ENCODE results near the gene SMC4.
"Not testable (repeated sequence)": the region's sequence is repeated elsewhere in the genome, so short reads cannot be mapped to it uniquely, and the experiment has no call there.

The SMC4 gene

GRCh38 chr3:160445854-160446253, 46.4 kb downstream of the SMC4 start:
- DNase-seq (ENCODE audit: low read depth in 3 of 3), result no peak

GRCh38 chr3:160446522-160447056, 47.1 kb downstream of the SMC4 start:
- no peak for DNase-seq (ENCODE audit: low read depth in 3 of 3)

GRCh38 chr3:160447544-160447943, 48.1 kb downstream of the SMC4 start:
- DNase-seq (ENCODE audit: low read depth in 3 of 3), result no peak

- no peak for DNase-seq (ENCODE audit: low read depth in 3 of 3)
Observed at GRCh38 chr3:160448845-160449635, 49.6 kb downstream of the SMC4 start.

GRCh38 chr3:160449636-160450598, 50.5 kb downstream of the SMC4 start, which contains the start of gene TRIM59:
Gene TRIM59, minus strand, starts transcription at chr3:160449786. Its CDS starts 10,603 bp downstream, at chr3:160439183.
- peak; percentile 87 to 93 (median 92) for DNase-seq (ENCODE audit: low read depth in 3 of 3)

- DNase-seq (ENCODE audit: low read depth in 3 of 3), result no peak
Observed at GRCh38 chr3:160450846-160451245, 51.4 kb downstream of the SMC4 start.

- no peak for DNase-seq (ENCODE audit: low read depth in 3 of 3)
Observed at GRCh38 chr3:160451602-160452001, 52.2 kb downstream of the SMC4 start.

- not testable (repeated sequence) for DNase-seq (ENCODE audit: low read depth in 3 of 3)
Observed at GRCh38 chr3:160452251-160452650, 52.8 kb downstream of the SMC4 start.

- DNase-seq (ENCODE audit: low read depth in 3 of 3), result no peak
Observed at GRCh38 chr3:160454995-160455394, 55.5 kb downstream of the SMC4 start.

- no peak for DNase-seq (ENCODE audit: low read depth in 3 of 3)
Observed at GRCh38 chr3:160455846-160456245, 56.4 kb downstream of the SMC4 start.

GRCh38 chr3:160458151-160458550, 58.7 kb downstream of the SMC4 start:
- DNase-seq (ENCODE audit: low read depth in 3 of 3), result no peak

GRCh38 chr3:160459450-160459970, 60.1 kb downstream of the SMC4 start:
- no peak for DNase-seq (ENCODE audit: low read depth in 3 of 3)

GRCh38 chr3:160460033-160460432, 60.6 kb downstream of the SMC4 start:
- DNase-seq (ENCODE audit: low read depth in 3 of 3), result no peak

GRCh38 chr3:160464321-160464720, 64.9 kb downstream of the SMC4 start:
- DNase-seq (ENCODE audit: low read depth in 3 of 3), result no peak

GRCh38 chr3:160464971-160465370, 65.5 kb downstream of the SMC4 start:
- no peak for DNase-seq (ENCODE audit: low read depth in 3 of 3)

- DNase-seq (ENCODE audit: low read depth in 3 of 3), result no peak
Observed at GRCh38 chr3:160470181-160470580, 70.7 kb downstream of the SMC4 start.

- DNase-seq (ENCODE audit: low read depth in 3 of 3), result no peak
Observed at GRCh38 chr3:160471892-160472291, 72.4 kb downstream of the SMC4 start.

- no peak for DNase-seq (ENCODE audit: low read depth in 3 of 3)
Observed at GRCh38 chr3:160472344-160472743, 72.9 kb downstream of the SMC4 start.

GRCh38 chr3:160473221-160473620, 73.8 kb downstream of the SMC4 start:
- no peak for DNase-seq (ENCODE audit: low read depth in 3 of 3)

- no peak for DNase-seq (ENCODE audit: low read depth in 3 of 3)
Observed at GRCh38 chr3:160473978-160474377, 74.5 kb downstream of the SMC4 start.

GRCh38 chr3:160474416-160474838, 75.0 kb downstream of the SMC4 start:
- no peak for DNase-seq (ENCODE audit: low read depth in 3 of 3)

GRCh38 chr3:160475153-160475552, 75.7 kb downstream of the SMC4 start:
- DNase-seq (ENCODE audit: low read depth in 3 of 3), result no peak

All from stimulated activated CD4-positive, alpha-beta T cell treated with anti-CD3 and anti-CD28 coated beads, TNF-alpha, amount 100 ng/mL, for 4 hours (primary cell).